SK-N-SH treated with all-trans-retinoic acid at 6 μM for 48 hours (cell line): ENCODE results near the gene PIGN.

Experiments
- ATAC-seq: fragments of 200-7000 bp; cut with Tn5 transposase; 3 replicates; pipeline ENCODE4 v1.9.1; 2020; ENCODE audit warnings: mild to moderate bottlenecking, moderate library complexity
- ARNTL ChIP-seq: fragments of 450-650 bp; formaldehyde crosslinking; IDR thresholded peaks from 2 replicates; pipeline ENCODE4 v1.5.0; 2020; ENCODE audit warnings: low read depth, mild to moderate bottlenecking, moderate library complexity, borderline replicate concordance
- BACH2 ChIP-seq: fragments of 250-450 bp; sonication (Bioruptor Pico); IDR thresholded peaks from 2 replicates; pipeline ENCODE4 v1.9.0; 2021; ENCODE audit warnings: mild to moderate bottlenecking, borderline replicate concordance
- CSDC2 ChIP-seq: fragments of 250-450 bp; sonication (Bioruptor Pico); IDR thresholded peaks from 2 replicates; pipeline ENCODE4 v1.5.0; 2020; ENCODE audit warnings: mild to moderate bottlenecking, moderate library complexity
- ESRRG ChIP-seq: fragments of 250-450 bp; sonication (Bioruptor Pico); IDR thresholded peaks from 2 replicates; pipeline ENCODE4 v1.6.1; 2021; ENCODE audit warnings: mild to moderate bottlenecking
- GLIS3 ChIP-seq: fragments of 250-450 bp; sonication (Bioruptor Pico); IDR thresholded peaks from 2 replicates; pipeline ENCODE4 v1.5.0; 2020; ENCODE audit warnings: mild to moderate bottlenecking, moderate library complexity
- ISL1 ChIP-seq: fragments of 250-450 bp; sonication (Bioruptor Pico); IDR thresholded peaks from 2 replicates; pipeline ENCODE4 v2.1.2; 2022; ENCODE audit warnings: mild to moderate bottlenecking, moderate library complexity
- OSR1 ChIP-seq: fragments of 250-450 bp; sonication (Bioruptor Pico); IDR thresholded peaks from 2 replicates; pipeline ENCODE4 v1.8.0; 2022; ENCODE audit warnings: moderate library complexity, mild to moderate bottlenecking, inconsistent platforms
- PPARA ChIP-seq: fragments of 250-450 bp; sonication (Bioruptor Pico); IDR thresholded peaks from 2 replicates; pipeline ENCODE4 v1.5.0; 2020; ENCODE audit warnings: mild to moderate bottlenecking, borderline replicate concordance
- RARB ChIP-seq: fragments of 250-450 bp; sonication (Bioruptor Pico); IDR thresholded peaks from 2 replicates; pipeline ENCODE4 v1.8.0; 2021; ENCODE audit warnings: mild to moderate bottlenecking, moderate library complexity
- TCF4 ChIP-seq: fragments of 250-450 bp; sonication (Bioruptor Pico); IDR thresholded peaks from 2 replicates; pipeline ENCODE4 v1.8.0; 2021; ENCODE audit warnings: mild to moderate bottlenecking, moderate library complexity, borderline replicate concordance
- TOX ChIP-seq: fragments of 250-450 bp; sonication (Bioruptor Pico); IDR thresholded peaks from 2 replicates; pipeline ENCODE4 v1.8.0; 2021; ENCODE audit warnings: mild to moderate bottlenecking, moderate library complexity, borderline replicate concordance
- ZC3H10 ChIP-seq: fragments of 250-450 bp; sonication (Bioruptor Pico); IDR thresholded peaks from 2 replicates; pipeline ENCODE4 v1.5.1; 2021; ENCODE audit warnings: mild to moderate bottlenecking, moderate library complexity
- ZFP3 ChIP-seq: fragments of 250-450 bp; sonication (Bioruptor Pico); IDR thresholded peaks from 2 replicates; pipeline ENCODE4 v1.5.0; 2020; ENCODE audit warnings: mild to moderate bottlenecking, moderate library complexity
- ZNF565 ChIP-seq: fragments of 450-650 bp; formaldehyde crosslinking; conservative IDR thresholded peaks from 2 replicates; pipeline ENCODE4 v1.5.0; 2020; ENCODE audit warnings: low read depth, mild to moderate bottlenecking, moderate library complexity
- ZNF70 ChIP-seq: fragments of 450-650 bp; formaldehyde crosslinking; IDR thresholded peaks from 2 replicates; pipeline ENCODE4 v1.5.0; 2020; ENCODE audit warnings: mild to moderate bottlenecking, moderate library complexity
- ZNF8 ChIP-seq: fragments of 450-650 bp; formaldehyde crosslinking; IDR thresholded peaks from 2 replicates; pipeline ENCODE4 v1.5.0; 2020; ENCODE audit warnings: mild to moderate bottlenecking, moderate library complexity
- TF ChIP-seq, protein P1 (sequence below): fragments of 250-450 bp; sonication (Bioruptor Pico); IDR thresholded peaks from 2 replicates; pipeline ENCODE4 v1.8.0; 2021; ENCODE audit warnings: low read depth, mild to moderate bottlenecking, moderate library complexity, borderline replicate concordance
- TF ChIP-seq, protein P2 (sequence below): fragments of 250-450 bp; sonication (Bioruptor Pico); IDR thresholded peaks from 2 replicates; pipeline ENCODE4 v1.5.1; 2020; ENCODE audit warnings: low read depth, mild to moderate bottlenecking, moderate library complexity
- TF ChIP-seq, protein P3 (sequence below): fragments of 250-450 bp; sonication (Bioruptor Pico); IDR thresholded peaks from 2 replicates; pipeline ENCODE4 v1.5.0; 2020; ENCODE audit warnings: mild to moderate bottlenecking, moderate library complexity
- TF ChIP-seq, protein P4 (sequence below): fragments of 250-450 bp; sonication (Bioruptor Pico); IDR thresholded peaks from 2 replicates; pipeline ENCODE4 v1.5.1; 2021; ENCODE audit warnings: mild to moderate bottlenecking, moderate library complexity

Gene PIGN

DNA sequence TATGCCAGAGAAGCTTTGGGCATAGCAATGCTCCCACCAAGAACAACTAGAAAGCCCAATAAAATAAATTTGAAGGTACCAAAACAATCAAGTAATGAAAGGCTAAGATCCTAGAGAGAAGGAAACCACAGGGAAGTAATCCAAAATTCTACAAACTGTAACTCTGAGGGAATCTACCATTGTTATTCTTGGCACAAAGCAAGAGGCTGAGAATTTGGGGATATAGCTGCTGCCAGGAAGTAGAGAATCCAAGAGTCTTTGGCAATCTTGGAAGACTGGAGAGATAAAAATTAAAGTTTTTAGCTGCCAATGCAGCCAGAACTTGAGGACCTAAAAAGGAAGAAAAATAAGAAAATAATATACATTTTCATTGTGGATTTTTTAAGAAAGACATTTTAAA lies 68.5 kb downstream of the PIGN start:
- no peak for ATAC-seq

DNA sequence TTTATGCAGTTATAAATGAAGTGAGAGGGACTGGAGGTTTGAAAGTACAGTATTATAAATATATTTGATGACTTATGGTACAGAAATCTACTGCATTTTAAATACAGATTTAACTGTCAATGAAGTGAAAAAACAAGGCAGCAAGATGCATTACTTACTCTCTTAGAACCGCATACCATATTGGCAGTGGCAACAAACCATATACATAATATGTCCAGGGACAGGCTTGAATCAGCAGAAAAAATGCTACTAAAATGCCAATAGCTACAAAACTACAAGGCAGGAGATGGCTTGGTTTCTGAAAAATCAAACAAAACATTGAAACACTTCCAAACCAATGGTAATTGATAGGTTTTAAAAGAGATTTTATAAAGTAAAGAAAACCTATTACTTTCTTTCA lies 77.2 kb downstream of the PIGN start:
- TF ChIP-seq CSDC2 (CRISPR knock-in tag) (no peak), TCF4 (CRISPR knock-in tag) (no peak), ESRRG (CRISPR knock-in tag) (no peak), TOX (CRISPR knock-in tag) (no peak), ZNF8 (CRISPR knock-in tag) (no peak), ARNTL (CRISPR knock-in tag) (no peak), PPARA (CRISPR knock-in tag) (no peak)
- TF ChIP-seq, protein P1, sequence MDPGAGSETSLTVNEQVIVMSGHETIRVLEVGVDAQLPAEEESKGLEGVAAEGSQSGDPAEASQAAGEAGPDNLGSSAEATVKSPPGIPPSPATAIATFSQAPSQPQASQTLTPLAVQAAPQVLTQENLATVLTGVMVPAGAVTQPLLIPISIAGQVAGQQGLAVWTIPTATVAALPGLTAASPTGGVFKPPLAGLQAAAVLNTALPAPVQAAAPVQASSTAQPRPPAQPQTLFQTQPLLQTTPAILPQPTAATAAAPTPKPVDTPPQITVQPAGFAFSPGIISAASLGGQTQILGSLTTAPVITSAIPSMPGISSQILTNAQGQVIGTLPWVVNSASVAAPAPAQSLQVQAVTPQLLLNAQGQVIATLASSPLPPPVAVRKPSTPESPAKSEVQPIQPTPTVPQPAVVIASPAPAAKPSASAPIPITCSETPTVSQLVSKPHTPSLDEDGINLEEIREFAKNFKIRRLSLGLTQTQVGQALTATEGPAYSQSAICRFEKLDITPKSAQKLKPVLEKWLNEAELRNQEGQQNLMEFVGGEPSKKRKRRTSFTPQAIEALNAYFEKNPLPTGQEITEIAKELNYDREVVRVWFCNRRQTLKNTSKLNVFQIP (CRISPR knock-in tag) = no peak
- no peak for ATAC-seq

More for the DNA sequence above, 68.5 kb downstream of the PIGN start:
- TF ChIP-seq PPARA (CRISPR knock-in tag) (no peak), ESRRG (CRISPR knock-in tag) (no peak), ZFP3 (CRISPR knock-in tag) (no peak), GLIS3 (CRISPR knock-in tag) (no peak), ZNF70 (CRISPR knock-in tag) (no peak), TOX (CRISPR knock-in tag) (no peak), TCF4 (CRISPR knock-in tag) (no peak), RARB (CRISPR knock-in tag) (no peak), BACH2 (CRISPR knock-in tag) (no peak)
- TF ChIP-seq, protein P2, sequence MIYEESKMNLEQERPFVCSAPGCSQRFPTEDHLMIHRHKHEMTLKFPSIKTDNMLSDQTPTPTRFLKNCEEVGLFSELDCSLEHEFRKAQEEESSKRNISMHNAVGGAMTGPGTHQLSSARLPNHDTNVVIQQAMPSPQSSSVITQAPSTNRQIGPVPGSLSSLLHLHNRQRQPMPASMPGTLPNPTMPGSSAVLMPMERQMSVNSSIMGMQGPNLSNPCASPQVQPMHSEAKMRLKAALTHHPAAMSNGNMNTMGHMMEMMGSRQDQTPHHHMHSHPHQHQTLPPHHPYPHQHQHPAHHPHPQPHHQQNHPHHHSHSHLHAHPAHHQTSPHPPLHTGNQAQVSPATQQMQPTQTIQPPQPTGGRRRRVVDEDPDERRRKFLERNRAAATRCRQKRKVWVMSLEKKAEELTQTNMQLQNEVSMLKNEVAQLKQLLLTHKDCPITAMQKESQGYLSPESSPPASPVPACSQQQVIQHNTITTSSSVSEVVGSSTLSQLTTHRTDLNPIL = no peak
- TF ChIP-seq, protein P3, sequence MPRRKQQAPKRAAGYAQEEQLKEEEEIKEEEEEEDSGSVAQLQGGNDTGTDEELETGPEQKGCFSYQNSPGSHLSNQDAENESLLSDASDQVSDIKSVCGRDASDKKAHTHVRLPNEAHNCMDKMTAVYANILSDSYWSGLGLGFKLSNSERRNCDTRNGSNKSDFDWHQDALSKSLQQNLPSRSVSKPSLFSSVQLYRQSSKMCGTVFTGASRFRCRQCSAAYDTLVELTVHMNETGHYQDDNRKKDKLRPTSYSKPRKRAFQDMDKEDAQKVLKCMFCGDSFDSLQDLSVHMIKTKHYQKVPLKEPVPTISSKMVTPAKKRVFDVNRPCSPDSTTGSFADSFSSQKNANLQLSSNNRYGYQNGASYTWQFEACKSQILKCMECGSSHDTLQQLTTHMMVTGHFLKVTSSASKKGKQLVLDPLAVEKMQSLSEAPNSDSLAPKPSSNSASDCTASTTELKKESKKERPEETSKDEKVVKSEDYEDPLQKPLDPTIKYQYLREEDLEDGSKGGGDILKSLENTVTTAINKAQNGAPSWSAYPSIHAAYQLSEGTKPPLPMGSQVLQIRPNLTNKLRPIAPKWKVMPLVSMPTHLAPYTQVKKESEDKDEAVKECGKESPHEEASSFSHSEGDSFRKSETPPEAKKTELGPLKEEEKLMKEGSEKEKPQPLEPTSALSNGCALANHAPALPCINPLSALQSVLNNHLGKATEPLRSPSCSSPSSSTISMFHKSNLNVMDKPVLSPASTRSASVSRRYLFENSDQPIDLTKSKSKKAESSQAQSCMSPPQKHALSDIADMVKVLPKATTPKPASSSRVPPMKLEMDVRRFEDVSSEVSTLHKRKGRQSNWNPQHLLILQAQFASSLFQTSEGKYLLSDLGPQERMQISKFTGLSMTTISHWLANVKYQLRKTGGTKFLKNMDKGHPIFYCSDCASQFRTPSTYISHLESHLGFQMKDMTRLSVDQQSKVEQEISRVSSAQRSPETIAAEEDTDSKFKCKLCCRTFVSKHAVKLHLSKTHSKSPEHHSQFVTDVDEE (CRISPR knock-in tag) = no peak
- TF ChIP-seq, protein P4, sequence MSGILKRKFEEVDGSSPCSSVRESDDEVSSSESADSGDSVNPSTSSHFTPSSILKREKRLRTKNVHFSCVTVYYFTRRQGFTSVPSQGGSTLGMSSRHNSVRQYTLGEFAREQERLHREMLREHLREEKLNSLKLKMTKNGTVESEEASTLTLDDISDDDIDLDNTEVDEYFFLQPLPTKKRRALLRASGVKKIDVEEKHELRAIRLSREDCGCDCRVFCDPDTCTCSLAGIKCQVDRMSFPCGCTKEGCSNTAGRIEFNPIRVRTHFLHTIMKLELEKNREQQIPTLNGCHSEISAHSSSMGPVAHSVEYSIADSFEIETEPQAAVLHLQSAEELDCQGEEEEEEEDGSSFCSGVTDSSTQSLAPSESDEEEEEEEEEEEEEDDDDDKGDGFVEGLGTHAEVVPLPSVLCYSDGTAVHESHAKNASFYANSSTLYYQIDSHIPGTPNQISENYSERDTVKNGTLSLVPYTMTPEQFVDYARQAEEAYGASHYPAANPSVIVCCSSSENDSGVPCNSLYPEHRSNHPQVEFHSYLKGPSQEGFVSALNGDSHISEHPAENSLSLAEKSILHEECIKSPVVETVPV (CRISPR knock-in tag) = no peak

DNA sequence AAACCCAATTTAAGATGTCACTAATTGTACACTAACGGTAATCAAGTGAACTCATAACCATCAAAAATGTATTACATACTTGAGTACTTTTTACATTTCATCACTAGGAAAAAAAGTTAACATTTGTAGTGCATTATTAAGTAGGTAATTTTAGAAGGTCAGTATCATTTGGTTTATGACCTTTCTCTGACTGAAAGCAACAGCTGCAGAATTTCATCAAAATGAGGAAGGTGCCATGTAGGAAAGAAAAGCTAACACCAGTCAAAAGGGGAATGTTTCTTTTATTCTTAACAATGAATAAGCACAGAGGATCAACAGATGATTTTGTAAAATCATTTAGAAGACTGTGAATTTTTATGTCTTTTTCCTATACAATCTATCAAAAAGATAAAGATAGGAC lies 79.0 kb downstream of the PIGN start:
- no peak for TF ChIP-seq ZNF8 (CRISPR knock-in tag)
- TF ChIP-seq, protein P4 (CRISPR knock-in tag) = no peak
- no peak for TF ChIP-seq ARNTL (CRISPR knock-in tag)
- TF ChIP-seq CSDC2 (CRISPR knock-in tag) = no peak
- TF ChIP-seq GLIS3 (CRISPR knock-in tag) = no peak
- TF ChIP-seq ZNF565 (CRISPR knock-in tag) = no peak
- TF ChIP-seq, protein P1 (CRISPR knock-in tag) = no peak
- TF ChIP-seq ISL1 (CRISPR knock-in tag) = no peak
- no peak for TF ChIP-seq OSR1 (CRISPR knock-in tag)
- TF ChIP-seq ZC3H10 = no peak
- TF ChIP-seq ZFP3 (CRISPR knock-in tag) = no peak
- TF ChIP-seq, protein P3 (CRISPR knock-in tag) = no peak
- TF ChIP-seq TOX (CRISPR knock-in tag) = no peak
- TF ChIP-seq TCF4 (CRISPR knock-in tag) = no peak
- TF ChIP-seq BACH2 (CRISPR knock-in tag) = no peak
- TF ChIP-seq ZNF70 (CRISPR knock-in tag) = no peak

More for the DNA sequence above, 79.0 kb downstream of the PIGN start:
- no peak for ATAC-seq
